ENCODE data around the gene POM121L12. TPM values are rescaled to one million over a fixed set of nuclear protein-coding genes. Genes with fewer than 3 reads are reported as not detected.

The POM121L12 gene
- not detected in 2 replicates for total RNA-seq

DNA sequence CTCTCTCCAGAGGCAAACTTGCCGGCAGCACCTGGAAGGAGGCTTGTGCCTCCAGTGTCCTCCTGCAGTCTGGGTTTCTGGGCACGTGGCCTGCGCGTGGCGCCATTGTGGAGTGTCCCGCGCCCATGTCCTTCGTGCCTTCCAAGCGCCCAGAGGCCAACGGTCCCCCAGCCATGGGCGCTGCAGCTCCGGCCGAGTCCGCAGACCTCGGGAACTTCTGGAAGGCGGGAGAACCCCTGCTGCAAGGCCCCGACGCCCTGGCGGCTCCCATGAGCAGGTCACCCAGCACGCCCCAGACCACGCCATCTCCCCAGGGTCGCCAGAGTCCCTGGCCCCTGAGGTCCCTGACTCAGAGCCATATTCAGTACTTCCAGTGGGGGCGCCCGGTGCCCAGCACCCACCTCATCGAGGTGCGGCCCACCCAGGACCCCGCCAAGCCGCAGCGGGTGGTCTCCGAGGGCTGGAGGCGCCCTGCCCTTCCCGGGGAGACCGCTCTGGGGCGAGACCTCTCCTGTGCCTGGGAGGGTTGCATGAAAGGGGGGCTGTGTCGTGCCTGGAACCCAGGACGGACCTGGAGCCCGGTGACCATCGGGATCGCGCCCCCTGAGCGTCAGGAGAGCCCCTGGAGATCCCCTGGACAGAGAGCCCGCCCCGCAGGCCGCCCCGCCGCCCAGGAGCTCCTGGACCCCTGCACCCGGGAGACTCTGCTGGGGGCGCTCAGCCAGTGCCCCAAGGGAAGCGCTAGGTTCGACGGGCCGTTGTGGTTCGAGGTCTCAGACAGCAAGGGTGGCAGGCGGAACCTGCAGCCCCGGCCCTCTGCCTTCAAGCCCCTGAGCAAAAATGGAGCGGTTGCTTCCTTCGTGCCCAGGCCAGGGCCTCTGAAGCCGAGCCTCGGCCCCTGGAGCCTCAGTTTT, at the start of gene POM121L12:
Gene POM121L12, plus strand, starts transcription at position 135 of the 914 bp plus-strand sequence. Its CDS starts 39 bp downstream, at position 174.

Measured in placental pericyte (primary cell).